GM12891 (cell line): Measurements from ENCODE around the gene LRWD1.

Experiments used
- PAX5 ChIP-seq: IDR thresholded peaks from 2 replicates; pipeline ENCODE4 v1.6.1; 2011; ENCODE audit warnings: low read length, moderate library complexity, mild to moderate bottlenecking; ENCODE audit not compliant: insufficient read depth, severe bottlenecking
- POLR2A ChIP-seq: IDR thresholded peaks from 2 replicates; pipeline ENCODE4 v1.6.1; 2011; ENCODE audit warnings: low read depth, low read length, control low read depth
- POLR2AphosphoS5 ChIP-seq: IDR thresholded peaks from 2 replicates; pipeline ENCODE4 v1.6.1; 2011; ENCODE audit warnings: low read depth, low read length, control low read depth
- POU2F2 ChIP-seq: IDR thresholded peaks from 2 replicates; pipeline ENCODE4 v1.6.1; 2011; ENCODE audit warnings: low read depth, mild to moderate bottlenecking, control low read depth, low read length, moderate library complexity
- TAF1 ChIP-seq: IDR thresholded peaks from 2 replicates; pipeline ENCODE4 v1.6.1; 2011; ENCODE audit warnings: low read depth, low read length, control low read depth

DNA sequence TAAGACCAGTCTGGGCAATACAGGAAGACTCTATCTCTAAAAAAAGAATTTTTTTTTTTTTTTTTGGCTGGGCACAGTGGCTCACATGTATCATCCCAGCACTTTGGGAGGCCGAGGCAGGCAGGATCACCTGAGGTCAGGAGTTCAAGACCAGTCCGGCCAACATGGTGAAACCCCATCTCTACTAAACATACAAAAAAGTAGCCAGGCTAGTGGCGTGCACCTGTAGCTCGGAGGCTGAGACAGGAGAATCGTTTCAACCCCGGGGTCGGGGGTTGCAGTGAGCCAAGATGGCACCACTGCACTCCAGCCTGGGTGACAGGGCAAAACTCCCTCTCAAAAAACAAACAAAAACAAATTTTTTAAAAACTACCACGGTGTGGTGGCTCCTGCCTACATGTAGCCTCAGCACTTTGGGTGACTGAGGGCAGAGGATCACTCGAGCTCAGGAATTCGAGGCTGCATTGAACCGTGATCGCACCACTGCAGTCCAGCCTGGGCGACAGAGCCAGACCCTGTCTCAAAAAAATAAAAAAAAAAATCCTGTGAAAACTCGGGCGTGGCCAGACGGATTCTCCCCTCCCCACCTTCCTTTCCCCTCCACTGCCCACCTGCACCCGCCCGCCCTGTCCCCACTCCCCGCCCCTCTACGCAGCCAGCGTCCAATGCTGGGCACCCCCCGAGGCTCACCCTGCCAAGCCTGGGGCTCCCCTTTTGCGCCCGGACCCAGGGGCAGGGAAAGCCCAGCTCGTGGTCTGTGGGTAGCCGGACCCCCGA, 32.2 kb upstream of the LRWD1 start:
- TF ChIP-seq POLR2AphosphoS5 (no peak), POLR2A (no peak), PAX5 (no peak), TAF1 (no peak), POU2F2 (no peak)
